T-helper 1 cell treated with Interleukin-12 subunit alpha and Interleukin-12 subunit beta and Interleukin-4 antibody, amounts not matched to agents 30 μg/mL and 1 μg/mL, for 36 hours (primary cell): Measurements from ENCODE around the gene GADD45A.
A peak's percentile ranks its signal among the peaks of the same experiment; 100 is the strongest.
"Not testable (repeated sequence)": the region's sequence is repeated elsewhere in the genome, so short reads cannot be mapped to it uniquely, and the experiment has no call there.

Experiments used
- H3K27ac Mint-ChIP-seq: one replicate; pipeline ENCODE4 v1.8.0; 2021; ENCODE audit warnings: mild to moderate bottlenecking, mixed read lengths
- H3K27me3 Mint-ChIP-seq: one replicate; pipeline ENCODE4 v1.8.0; 2021; ENCODE audit warnings: low read depth, mixed read lengths
- H3K36me3 Mint-ChIP-seq: one replicate; pipeline ENCODE4 v1.8.0; 2021; ENCODE audit warnings: low read depth, mixed read lengths
- H3K4me1 Mint-ChIP-seq: one replicate; pipeline ENCODE4 v1.8.0; 2021; ENCODE audit warnings: low read depth, mixed read lengths
- H3K4me3 Mint-ChIP-seq: one replicate; pipeline ENCODE4 v1.8.0; 2021; ENCODE audit warnings: mild to moderate bottlenecking, moderate library complexity, mixed read lengths
- H3K9me3 Mint-ChIP-seq: one replicate; pipeline ENCODE4 v1.8.0; 2021; ENCODE audit warnings: mixed read lengths

The GADD45A gene

GRCh38 chr1:67655581-67655980 is 29.4 kb upstream of the GADD45A start:
- Mint-ChIP-seq H3K9me3 (no peaks in the 10 kb centered on the region), H3K36me3 (no peaks in the 10 kb centered on the region), H3K4me1 (no peaks in the 10 kb centered on the region), H3K27ac (no peak overlapping the region), H3K4me3 (no peak overlapping the region), H3K27me3 (peaks cover 12% of the 10 kb centered on the region)

- H3K27me3 Mint-ChIP-seq = peaks cover 16% of the 10 kb centered on the region
- not testable (repeated sequence) for H3K4me1 Mint-ChIP-seq, H3K4me3 Mint-ChIP-seq, H3K9me3 Mint-ChIP-seq, H3K27ac Mint-ChIP-seq, H3K36me3 Mint-ChIP-seq
These were observed 27.8 kb upstream of the GADD45A start for GRCh38 chr1:67657152-67657551.

- no peak overlapping the region for H3K4me3 Mint-ChIP-seq
- peaks cover 24% of the 10 kb centered on the region for H3K27me3 Mint-ChIP-seq
- H3K4me1 Mint-ChIP-seq = no peaks in the 10 kb centered on the region
- no peaks in the 10 kb centered on the region for H3K9me3 Mint-ChIP-seq
- H3K27ac Mint-ChIP-seq = no peak overlapping the region
- H3K36me3 Mint-ChIP-seq = no peaks in the 10 kb centered on the region
These were observed 25.8 kb upstream of the GADD45A start for GRCh38 chr1:67659229-67659628.

- peaks cover 25% of the 10 kb centered on the region for H3K27me3 Mint-ChIP-seq
- no peaks in the 10 kb centered on the region for H3K36me3 Mint-ChIP-seq
- H3K4me1 Mint-ChIP-seq = no peaks in the 10 kb centered on the region
- no peak overlapping the region for H3K27ac Mint-ChIP-seq
- no peaks in the 10 kb centered on the region for H3K9me3 Mint-ChIP-seq
- no peak overlapping the region for H3K4me3 Mint-ChIP-seq
These were observed 22.1 kb upstream of the GADD45A start for GRCh38 chr1:67662884-67663283.

GRCh38 chr1:67664048-67664447 is 21.0 kb upstream of the GADD45A start:
- Mint-ChIP-seq H3K36me3 (no peaks in the 10 kb centered on the region), H3K4me3 (no peak overlapping the region), H3K4me1 (no peaks in the 10 kb centered on the region), H3K9me3 (no peaks in the 10 kb centered on the region), H3K27ac (no peak overlapping the region), H3K27me3 (peaks cover 35% of the 10 kb centered on the region)

GRCh38 chr1:67665307-67665706 is 19.7 kb upstream of the GADD45A start:
- not testable (repeated sequence) for H3K27ac Mint-ChIP-seq, H3K4me3 Mint-ChIP-seq, H3K9me3 Mint-ChIP-seq, H3K4me1 Mint-ChIP-seq, H3K36me3 Mint-ChIP-seq
- H3K27me3 Mint-ChIP-seq = peaks cover 35% of the 10 kb centered on the region

- no peak overlapping the region for H3K4me3 Mint-ChIP-seq
- no peaks in the 10 kb centered on the region for H3K4me1 Mint-ChIP-seq
- no peak overlapping the region for H3K27ac Mint-ChIP-seq
- H3K27me3 Mint-ChIP-seq = peaks cover 39% of the 10 kb centered on the region
- no peaks in the 10 kb centered on the region for H3K36me3 Mint-ChIP-seq
- no peaks in the 10 kb centered on the region for H3K9me3 Mint-ChIP-seq
These were observed 18.4 kb upstream of the GADD45A start for GRCh38 chr1:67666636-67667035.

GRCh38 chr1:67668660-67669059 is 16.3 kb upstream of the GADD45A start:
- H3K27me3 Mint-ChIP-seq = peaks cover 43% of the 10 kb centered on the region
- H3K27ac Mint-ChIP-seq = no peak overlapping the region
- H3K4me3 Mint-ChIP-seq = no peak overlapping the region
- H3K36me3 Mint-ChIP-seq = no peaks in the 10 kb centered on the region
- H3K9me3 Mint-ChIP-seq = no peaks in the 10 kb centered on the region
- peaks cover 3% of the 10 kb centered on the region for H3K4me1 Mint-ChIP-seq

GRCh38 chr1:67672260-67672803 is 12.7 kb upstream of the GADD45A start:
- no peaks in the 10 kb centered on the region for H3K9me3 Mint-ChIP-seq
- peaks cover 38% of the 10 kb centered on the region for H3K27me3 Mint-ChIP-seq
- H3K4me3 Mint-ChIP-seq = no peak overlapping the region
- no peaks in the 10 kb centered on the region for H3K36me3 Mint-ChIP-seq
- no peak overlapping the region for H3K27ac Mint-ChIP-seq
- H3K4me1 Mint-ChIP-seq = peaks cover 20% of the 10 kb centered on the region

GRCh38 chr1:67673468-67674201 is 11.4 kb upstream of the GADD45A start:
- Mint-ChIP-seq H3K9me3 (no peaks in the 10 kb centered on the region), H3K4me1 (peaks cover 20% of the 10 kb centered on the region), H3K27me3 (peaks cover 31% of the 10 kb centered on the region), H3K27ac (no peak overlapping the region), H3K36me3 (no peaks in the 10 kb centered on the region), H3K4me3 (no peak overlapping the region)

GRCh38 chr1:67674260-67675011 is 10.6 kb upstream of the GADD45A start:
- Mint-ChIP-seq H3K9me3 (no peaks in the 10 kb centered on the region), H3K4me3 (peak overlapping the region; percentile 41), H3K36me3 (no peaks in the 10 kb centered on the region), H3K4me1 (peaks cover 20% of the 10 kb centered on the region), H3K27ac (peak overlapping the region; percentile 36), H3K27me3 (peaks cover 28% of the 10 kb centered on the region)

- H3K4me3 Mint-ChIP-seq = no peak overlapping the region
- peaks cover 20% of the 10 kb centered on the region for H3K4me1 Mint-ChIP-seq
- H3K9me3 Mint-ChIP-seq = no peaks in the 10 kb centered on the region
- H3K36me3 Mint-ChIP-seq = no peaks in the 10 kb centered on the region
- no peak overlapping the region for H3K27ac Mint-ChIP-seq
- H3K27me3 Mint-ChIP-seq = peaks cover 21% of the 10 kb centered on the region
These were observed 9.2 kb upstream of the GADD45A start for GRCh38 chr1:67675800-67676199.

- peaks cover 20% of the 10 kb centered on the region for H3K4me1 Mint-ChIP-seq
- H3K27me3 Mint-ChIP-seq = peaks cover 16% of the 10 kb centered on the region
- H3K4me3 Mint-ChIP-seq = no peak overlapping the region
- H3K27ac Mint-ChIP-seq = no peak overlapping the region
- H3K36me3 Mint-ChIP-seq = no peaks in the 10 kb centered on the region
- no peaks in the 10 kb centered on the region for H3K9me3 Mint-ChIP-seq
These were observed 8.7 kb upstream of the GADD45A start for GRCh38 chr1:67676287-67676686.

- Mint-ChIP-seq H3K9me3 (no peaks in the 10 kb centered on the region), H3K27ac (no peak overlapping the region), H3K4me1 (peaks cover 20% of the 10 kb centered on the region), H3K4me3 (no peak overlapping the region), H3K27me3 (peaks cover 12% of the 10 kb centered on the region), H3K36me3 (no peaks in the 10 kb centered on the region)
These were observed 8.1 kb upstream of the GADD45A start for GRCh38 chr1:67676946-67677345.

GRCh38 chr1:67677408-67677807 is 7.6 kb upstream of the GADD45A start:
- H3K9me3 Mint-ChIP-seq = no peaks in the 10 kb centered on the region
- peaks cover 8% of the 10 kb centered on the region for H3K27me3 Mint-ChIP-seq
- no peaks in the 10 kb centered on the region for H3K36me3 Mint-ChIP-seq
- no peak overlapping the region for H3K27ac Mint-ChIP-seq
- peaks cover 20% of the 10 kb centered on the region for H3K4me1 Mint-ChIP-seq
- H3K4me3 Mint-ChIP-seq = no peak overlapping the region
